ENCODE measurements around the gene COCH.
"Not testable (repeated sequence)": the region's sequence is repeated elsewhere in the genome, so short reads cannot be mapped to it uniquely, and the experiment has no call there.

Gene COCH

GRCh38 chr14:30874999-30875787, 834 bp downstream of the COCH start:
- no peak for DNase-seq (ENCODE audit: low read depth in 2 of 2, low spot score in 1 of 2)

- no peak for DNase-seq (ENCODE audit: low read depth in 2 of 2, low spot score in 1 of 2)
These were observed 1.4 kb downstream of the COCH start for GRCh38 chr14:30875788-30876053.

- no peak for DNase-seq (ENCODE audit: low read depth in 2 of 2, low spot score in 1 of 2)
These were observed 2.3 kb downstream of the COCH start for GRCh38 chr14:30876692-30877091.

GRCh38 chr14:30882431-30882830, 8.1 kb downstream of the COCH start:
- no peak for DNase-seq (ENCODE audit: low read depth in 2 of 2, low spot score in 1 of 2)

GRCh38 chr14:30883508-30884294, 9.3 kb downstream of the COCH start:
- no peak for DNase-seq (ENCODE audit: low read depth in 2 of 2, low spot score in 1 of 2)

- DNase-seq (ENCODE audit: low read depth in 2 of 2, low spot score in 1 of 2): no peak
These were observed 10.5 kb downstream of the COCH start for GRCh38 chr14:30884901-30885300.

- DNase-seq (ENCODE audit: low read depth in 2 of 2, low spot score in 1 of 2): no peak
These were observed 11.7 kb downstream of the COCH start for GRCh38 chr14:30885840-30886740.

GRCh38 chr14:30888480-30889243, 14.3 kb downstream of the COCH start:
- DNase-seq (ENCODE audit: low read depth in 2 of 2, low spot score in 1 of 2): no peak

GRCh38 chr14:30889244-30889594, 14.9 kb downstream of the COCH start:
- DNase-seq (ENCODE audit: low read depth in 2 of 2, low spot score in 1 of 2): no peak

GRCh38 chr14:30893819-30894218, 19.5 kb downstream of the COCH start:
- DNase-seq (ENCODE audit: low read depth in 2 of 2, low spot score in 1 of 2): no peak

GRCh38 chr14:30894923-30895515, 20.7 kb downstream of the COCH start:
- no peak for DNase-seq (ENCODE audit: low read depth in 2 of 2, low spot score in 1 of 2)

- no peak for DNase-seq (ENCODE audit: low read depth in 2 of 2, low spot score in 1 of 2)
These were observed 22.1 kb downstream of the COCH start for GRCh38 chr14:30896435-30896834.

GRCh38 chr14:30897121-30897520, 22.8 kb downstream of the COCH start:
- not testable (repeated sequence) for DNase-seq (ENCODE audit: low read depth in 2 of 2, low spot score in 1 of 2)

GRCh38 chr14:30903285-30904124, 29.1 kb downstream of the COCH start:
- no peak for DNase-seq (ENCODE audit: low read depth in 2 of 2, low spot score in 1 of 2)

- DNase-seq (ENCODE audit: low read depth in 2 of 2, low spot score in 1 of 2): no peak
These were observed 32.6 kb downstream of the COCH start for GRCh38 chr14:30906752-30907658.

GRCh38 chr14:30907659-30908057, 33.3 kb downstream of the COCH start:
- no peak for DNase-seq (ENCODE audit: low read depth in 2 of 2, low spot score in 1 of 2)

GRCh38 chr14:30908826-30909225, 34.5 kb downstream of the COCH start:
- DNase-seq (ENCODE audit: low read depth in 2 of 2, low spot score in 1 of 2): no peak

GRCh38 chr14:30914812-30915211, 40.5 kb downstream of the COCH start:
- no peak for DNase-seq (ENCODE audit: low read depth in 2 of 2, low spot score in 1 of 2)

- DNase-seq (ENCODE audit: low read depth in 2 of 2, low spot score in 1 of 2): no peak
These were observed 41.2 kb downstream of the COCH start for GRCh38 chr14:30915596-30915995.

Measured in stimulated activated CD8-positive, alpha-beta memory T cell treated with anti-CD3 and anti-CD28 coated beads, Interleukin-4, amount 100 ng/mL, for 1 hour (primary cell).